Lung (tissue), 12 donors: Measurements from ENCODE around the gene TMEM170A. TPM values are rescaled to one million over a fixed set of nuclear protein-coding genes. Genes with fewer than 3 reads are reported as not detected.
A peak's percentile ranks its signal among the peaks of the same experiment; 100 is the strongest.

Experiments
- ATAC-seq: fragments of 200-7000 bp; cut with Tn5 transposase; one replicate; pipeline ENCODE4 v1.9.1; 2020; ENCODE audit warnings: moderate number of reproducible peaks; ENCODE audit not compliant: insufficient read depth, low FRiP score
- DNase-seq, 3 donors: peaks; one replicate each; pipeline ENCODE4 v3.0.0-alpha.2; 2013 to 2017
- H3K27ac ChIP-seq, 2 donors: one replicate each; pipeline ENCODE4 v1.5.1; 2013; ENCODE audit warnings: mild to moderate bottlenecking in 2 of 2, moderate library complexity in 2 of 2, control low read depth in 1 of 2, inconsistent platforms in 1 of 2, low read depth in 1 of 2, low read length in 1 of 2
- H3K27me3 ChIP-seq, 3 donors: one replicate each; pipeline ENCODE4 v1.5.1; 2013; ENCODE audit warnings: low read length in 2 of 3; ENCODE audit not compliant: control insufficient read depth in 3 of 3, insufficient read depth in 3 of 3
- H3K36me3 ChIP-seq, 4 donors: one replicate each; pipeline ENCODE4 v1.5.1; 2013; ENCODE audit warnings: low read length in 4 of 4, mild to moderate bottlenecking in 1 of 4, moderate library complexity in 1 of 4; ENCODE audit not compliant: control insufficient read depth in 4 of 4, insufficient read depth in 4 of 4
- H3K4me1 ChIP-seq, 5 donors: one replicate each; pipeline ENCODE4 v1.5.1; 2013; ENCODE audit warnings: low read length in 5 of 5, mild to moderate bottlenecking in 2 of 5, moderate library complexity in 1 of 5; ENCODE audit not compliant: control insufficient read depth in 5 of 5, insufficient read depth in 5 of 5
- H3K4me3 ChIP-seq: one replicate; pipeline ENCODE4 v1.5.1; 2013; ENCODE audit warnings: mild to moderate bottlenecking, control low read depth, moderate library complexity
- H3K9ac ChIP-seq, 2 donors: one replicate each; pipeline ENCODE4 v1.5.1; 2013; ENCODE audit warnings: low read length in 2 of 2, control low read depth in 1 of 2; ENCODE audit not compliant: insufficient read depth in 1 of 2
- H3K9me3 ChIP-seq, 4 donors: one replicate each; pipeline ENCODE4 v1.5.1; 2013; ENCODE audit warnings: low read length in 3 of 4, mild to moderate bottlenecking in 1 of 4, moderate library complexity in 1 of 4; ENCODE audit not compliant: control insufficient read depth in 4 of 4, insufficient read depth in 3 of 4
- WGBS, 2 donors: extraction: QIAGEN DNeasy Blood & Tissue Kit; methylation state at CpG; one replicate each; pipeline ENCODE4 v1.1.7; 2013; 5-methylcytosine and 5-hydroxymethylcytosine counted together
- polyA plus RNA-seq, 2 donors: library from polyadenylated mRNA; stranded (reverse); fragments of 200-250 nt; gene quantifications; one replicate each; pipeline ENCODE4 v1.2.1, GENCODE V29; 2013
- total RNA-seq, 2 donors: library from RNA; depleted of rRNA in 1 of 2; stranded (reverse); fragments of >200 nt in 1 of 2; gene quantifications; one replicate each; pipeline ENCODE4 v1.2.1, GENCODE V29; 2014 to 2021
- TF ChIP-seq, protein P1 (sequence below): IDR thresholded peaks from 2 replicates; pipeline ENCODE4 v1.5.1; 2012; ENCODE audit warnings: mild to moderate bottlenecking; ENCODE audit errors: control extremely low read depth, extremely low read depth
- donor health status: control.
- donor health status: control.
- donor health status: Bipolar disorder and iron deficiency.
- donor health status: healthy.
- donor health status: DM: yes; HTN: yes; CAD: no.

The TMEM170A gene
- total and polyA plus RNA-seq, 4 donors = 8.2 to 37.9 (median 15.2) TPM

DNA sequence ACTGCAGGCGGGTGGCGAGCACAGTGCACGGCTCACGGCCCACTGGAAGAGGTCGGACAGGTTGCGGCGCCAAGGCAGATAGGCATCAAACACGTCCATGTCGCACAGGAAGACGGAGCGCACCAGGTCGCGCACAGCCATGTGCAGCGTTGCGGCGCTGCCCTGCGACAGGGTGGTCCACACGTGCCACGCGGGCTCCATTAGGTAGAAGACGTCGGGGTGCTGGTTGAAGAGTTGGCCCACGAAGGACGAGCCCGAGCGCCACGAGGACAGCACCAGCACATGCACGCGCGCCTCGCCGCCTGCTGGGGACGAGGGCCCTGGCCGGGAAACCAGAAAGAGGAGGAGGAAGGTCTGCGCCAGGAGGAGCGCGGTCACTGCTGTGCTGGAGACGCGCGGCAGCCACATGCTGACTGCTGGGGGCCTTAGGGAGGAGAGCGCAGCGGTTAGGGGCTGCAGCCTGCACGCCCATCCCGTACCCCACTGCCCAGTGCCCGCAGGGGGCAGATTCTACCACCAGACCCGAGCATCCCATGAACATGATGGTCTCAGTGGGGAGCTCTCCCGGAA, 15.0 kb upstream of the TMEM170A start:
- ATAC-seq (no peak), DNase-seq (no peak)
- no peaks in the 10 kb centered on the region for H3K36me3 ChIP-seq
- TF ChIP-seq, protein P1, sequence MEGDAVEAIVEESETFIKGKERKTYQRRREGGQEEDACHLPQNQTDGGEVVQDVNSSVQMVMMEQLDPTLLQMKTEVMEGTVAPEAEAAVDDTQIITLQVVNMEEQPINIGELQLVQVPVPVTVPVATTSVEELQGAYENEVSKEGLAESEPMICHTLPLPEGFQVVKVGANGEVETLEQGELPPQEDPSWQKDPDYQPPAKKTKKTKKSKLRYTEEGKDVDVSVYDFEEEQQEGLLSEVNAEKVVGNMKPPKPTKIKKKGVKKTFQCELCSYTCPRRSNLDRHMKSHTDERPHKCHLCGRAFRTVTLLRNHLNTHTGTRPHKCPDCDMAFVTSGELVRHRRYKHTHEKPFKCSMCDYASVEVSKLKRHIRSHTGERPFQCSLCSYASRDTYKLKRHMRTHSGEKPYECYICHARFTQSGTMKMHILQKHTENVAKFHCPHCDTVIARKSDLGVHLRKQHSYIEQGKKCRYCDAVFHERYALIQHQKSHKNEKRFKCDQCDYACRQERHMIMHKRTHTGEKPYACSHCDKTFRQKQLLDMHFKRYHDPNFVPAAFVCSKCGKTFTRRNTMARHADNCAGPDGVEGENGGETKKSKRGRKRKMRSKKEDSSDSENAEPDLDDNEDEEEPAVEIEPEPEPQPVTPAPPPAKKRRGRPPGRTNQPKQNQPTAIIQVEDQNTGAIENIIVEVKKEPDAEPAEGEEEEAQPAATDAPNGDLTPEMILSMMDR = no peak
- no peaks in the 10 kb centered on the region for H3K27me3 ChIP-seq
- H3K4me3 ChIP-seq = no peak overlapping the region
- H3K27ac ChIP-seq = no peak overlapping the region
- no peaks in the 10 kb centered on the region for H3K4me1 ChIP-seq
- H3K9me3 ChIP-seq = no peaks in the 10 kb centered on the region
- no peak overlapping the region for H3K9ac ChIP-seq
- WGBS, 2 donors = 96 to 98% methylated on average over 47 of the region's 47 CpGs

DNA sequence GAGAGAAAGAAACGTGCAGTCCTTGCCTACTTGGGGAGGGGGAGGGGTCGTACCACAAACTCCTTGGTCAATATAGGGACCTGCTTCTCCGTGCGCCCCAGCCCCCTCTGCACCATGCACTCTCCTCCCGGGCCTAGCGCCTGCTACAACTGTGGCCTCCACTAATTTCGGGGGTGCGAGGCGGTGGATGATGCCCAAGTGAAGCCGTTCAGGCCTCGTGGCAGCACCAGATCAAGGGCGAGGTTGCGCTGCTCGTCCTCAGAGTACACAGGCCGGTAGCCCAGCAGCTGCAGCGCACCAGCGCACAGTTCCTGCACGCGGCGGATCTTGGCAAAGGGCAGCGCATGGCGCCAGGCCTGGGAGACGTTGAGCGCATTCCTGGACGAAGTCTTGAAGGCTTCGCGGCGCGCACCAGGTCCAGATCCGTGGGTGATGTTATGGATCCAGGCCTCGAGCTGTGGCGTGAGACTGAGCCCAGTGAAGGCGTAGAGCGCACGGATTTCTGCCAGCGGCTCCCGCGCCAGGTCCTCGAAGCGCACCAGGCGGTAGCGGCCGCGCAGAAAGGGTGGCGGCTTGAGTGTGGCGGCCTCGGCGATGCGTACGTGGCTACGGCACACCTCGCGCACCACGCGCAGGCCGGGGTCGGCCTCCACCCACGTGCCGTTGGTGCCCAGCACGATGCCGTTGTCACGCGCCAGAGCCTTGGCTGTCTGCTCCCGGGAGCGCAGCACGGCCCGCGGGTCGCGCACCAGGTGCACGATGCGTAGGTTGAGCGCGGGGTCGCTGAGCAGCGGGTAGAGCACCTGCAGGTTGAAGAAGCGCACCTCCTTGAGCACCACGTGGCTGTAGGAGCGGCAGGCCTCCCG, 14.2 kb upstream of the TMEM170A start:
- TF ChIP-seq, protein P1 = no peak
- no peak for DNase-seq

DNA sequence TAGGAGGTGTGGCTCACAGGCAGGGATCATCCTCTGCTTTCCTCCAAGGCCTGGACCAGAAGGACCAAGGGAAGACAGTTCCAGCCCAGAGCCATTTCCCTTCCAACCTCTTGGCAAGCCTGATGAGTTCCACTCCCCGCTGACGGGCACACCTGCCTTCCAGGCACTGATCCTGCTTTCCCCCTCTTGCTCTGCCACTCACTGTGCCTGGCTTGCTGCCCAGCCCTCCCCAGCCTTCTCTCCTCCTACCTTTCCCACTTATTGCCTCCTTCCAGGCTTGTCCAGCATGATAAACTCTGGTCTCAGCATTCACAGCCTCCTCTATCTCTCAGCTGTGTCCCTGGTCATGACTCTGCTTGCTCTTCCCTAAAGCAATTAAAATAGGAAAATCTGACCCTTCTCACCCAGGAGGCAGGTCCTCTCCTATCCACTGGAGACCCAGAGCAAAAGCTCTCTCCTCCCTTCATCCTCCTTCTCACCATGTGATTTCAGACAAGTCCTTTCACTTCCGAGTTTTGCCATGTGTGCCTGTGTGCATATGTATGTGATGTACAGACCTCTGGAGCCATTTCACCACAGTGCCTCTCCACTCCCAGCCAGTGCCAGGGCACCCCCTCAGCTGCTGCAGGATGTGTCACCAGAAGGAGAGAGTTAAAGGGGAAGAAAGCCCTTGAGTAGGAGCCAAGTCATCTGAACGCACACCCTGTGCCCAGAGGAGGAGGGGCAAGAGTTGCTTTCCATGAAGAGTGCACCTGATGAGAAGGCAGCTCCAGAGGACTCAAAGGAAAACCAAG, 13.4 kb upstream of the TMEM170A start:
- Histone ChIP-seq H3K36me3 (no peaks in the 10 kb centered on the region), H3K27ac (no peak overlapping the region), H3K4me3 (no peak overlapping the region), H3K9me3 (no peaks in the 10 kb centered on the region), H3K27me3 (no peaks in the 10 kb centered on the region), H3K9ac (no peak overlapping the region), H3K4me1 (no peaks in the 10 kb centered on the region)
- DNase-seq (no peak), ATAC-seq (peak; percentile 54)
- TF ChIP-seq, protein P1 = no peak
- WGBS, 2 donors = 36 to 46% methylated on average over 4 of the region's 4 CpGs

More for the DNA sequence above, 14.2 kb upstream of the TMEM170A start:
- Histone ChIP-seq H3K9me3 (no peaks in the 10 kb centered on the region), H3K9ac (no peak overlapping the region), H3K27ac (no peak overlapping the region), H3K4me3 (no peak overlapping the region), H3K27me3 (no peaks in the 10 kb centered on the region), H3K4me1 (no peaks in the 10 kb centered on the region), H3K36me3 (no peaks in the 10 kb centered on the region)
- ATAC-seq = no peak
- WGBS, 2 donors = 95 to 96% methylated on average over 80 of the region's 80 CpGs
